SK-N-SH treated with all-trans-retinoic acid at 6 μM for 48 hours (cell line): ENCODE measurements around the gene PACSIN2.

Experiments
- ATAC-seq: fragments of 200-7000 bp; cut with Tn5 transposase; 3 replicates; pipeline ENCODE4 v1.9.1; 2020; ENCODE audit warnings: mild to moderate bottlenecking, moderate library complexity
- ARNTL ChIP-seq: fragments of 450-650 bp; formaldehyde crosslinking; IDR thresholded peaks from 2 replicates; pipeline ENCODE4 v1.5.0; 2020; ENCODE audit warnings: low read depth, mild to moderate bottlenecking, moderate library complexity, borderline replicate concordance
- BACH2 ChIP-seq: fragments of 250-450 bp; sonication (Bioruptor Pico); IDR thresholded peaks from 2 replicates; pipeline ENCODE4 v1.9.0; 2021; ENCODE audit warnings: mild to moderate bottlenecking, borderline replicate concordance
- CREB5 ChIP-seq: fragments of 250-450 bp; sonication (Bioruptor Pico); IDR thresholded peaks from 2 replicates; pipeline ENCODE4 v1.5.1; 2020; ENCODE audit warnings: low read depth, mild to moderate bottlenecking, moderate library complexity
- CSDC2 ChIP-seq: fragments of 250-450 bp; sonication (Bioruptor Pico); IDR thresholded peaks from 2 replicates; pipeline ENCODE4 v1.5.0; 2020; ENCODE audit warnings: mild to moderate bottlenecking, moderate library complexity
- CSRNP3 ChIP-seq: fragments of 250-450 bp; sonication (Bioruptor Pico); IDR thresholded peaks from 2 replicates; pipeline ENCODE4 v1.5.1; 2021; ENCODE audit warnings: mild to moderate bottlenecking, moderate library complexity
- ESRRG ChIP-seq: fragments of 250-450 bp; sonication (Bioruptor Pico); IDR thresholded peaks from 2 replicates; pipeline ENCODE4 v1.6.1; 2021; ENCODE audit warnings: mild to moderate bottlenecking
- GLIS3 ChIP-seq: fragments of 250-450 bp; sonication (Bioruptor Pico); IDR thresholded peaks from 2 replicates; pipeline ENCODE4 v1.5.0; 2020; ENCODE audit warnings: mild to moderate bottlenecking, moderate library complexity
- ISL1 ChIP-seq: fragments of 250-450 bp; sonication (Bioruptor Pico); IDR thresholded peaks from 2 replicates; pipeline ENCODE4 v2.1.2; 2022; ENCODE audit warnings: mild to moderate bottlenecking, moderate library complexity
- OSR1 ChIP-seq: fragments of 250-450 bp; sonication (Bioruptor Pico); IDR thresholded peaks from 2 replicates; pipeline ENCODE4 v1.8.0; 2022; ENCODE audit warnings: moderate library complexity, mild to moderate bottlenecking, inconsistent platforms
- PATZ1 ChIP-seq: fragments of 250-450 bp; sonication (Bioruptor Pico); IDR thresholded peaks from 2 replicates; pipeline ENCODE4 v1.8.0; 2020; ENCODE audit warnings: mild to moderate bottlenecking, moderate library complexity, borderline replicate concordance
- PPARA ChIP-seq: fragments of 250-450 bp; sonication (Bioruptor Pico); IDR thresholded peaks from 2 replicates; pipeline ENCODE4 v1.5.0; 2020; ENCODE audit warnings: mild to moderate bottlenecking, borderline replicate concordance
- RARB ChIP-seq: fragments of 250-450 bp; sonication (Bioruptor Pico); IDR thresholded peaks from 2 replicates; pipeline ENCODE4 v1.8.0; 2021; ENCODE audit warnings: mild to moderate bottlenecking, moderate library complexity
- SNAI2 ChIP-seq: fragments of 250-450 bp; sonication (Bioruptor Pico); IDR thresholded peaks from 2 replicates; pipeline ENCODE4 v1.5.0; 2020; ENCODE audit warnings: mild to moderate bottlenecking, moderate library complexity
- TCF4 ChIP-seq: fragments of 250-450 bp; sonication (Bioruptor Pico); IDR thresholded peaks from 2 replicates; pipeline ENCODE4 v1.8.0; 2021; ENCODE audit warnings: mild to moderate bottlenecking, moderate library complexity, borderline replicate concordance
- TOX ChIP-seq: fragments of 250-450 bp; sonication (Bioruptor Pico); IDR thresholded peaks from 2 replicates; pipeline ENCODE4 v1.8.0; 2021; ENCODE audit warnings: mild to moderate bottlenecking, moderate library complexity, borderline replicate concordance
- ZC3H10 ChIP-seq: fragments of 250-450 bp; sonication (Bioruptor Pico); IDR thresholded peaks from 2 replicates; pipeline ENCODE4 v1.5.1; 2021; ENCODE audit warnings: mild to moderate bottlenecking, moderate library complexity
- ZFP3 ChIP-seq: fragments of 250-450 bp; sonication (Bioruptor Pico); IDR thresholded peaks from 2 replicates; pipeline ENCODE4 v1.5.0; 2020; ENCODE audit warnings: mild to moderate bottlenecking, moderate library complexity
- ZFP30 ChIP-seq: fragments of 450-650 bp; formaldehyde crosslinking; IDR thresholded peaks from 2 replicates; pipeline ENCODE4 v1.5.0; 2022; ENCODE audit warnings: mild to moderate bottlenecking, moderate library complexity
- ZNF565 ChIP-seq: fragments of 450-650 bp; formaldehyde crosslinking; conservative IDR thresholded peaks from 2 replicates; pipeline ENCODE4 v1.5.0; 2020; ENCODE audit warnings: low read depth, mild to moderate bottlenecking, moderate library complexity
- ZNF70 ChIP-seq: fragments of 450-650 bp; formaldehyde crosslinking; IDR thresholded peaks from 2 replicates; pipeline ENCODE4 v1.5.0; 2020; ENCODE audit warnings: mild to moderate bottlenecking, moderate library complexity
- ZNF8 ChIP-seq: fragments of 450-650 bp; formaldehyde crosslinking; IDR thresholded peaks from 2 replicates; pipeline ENCODE4 v1.5.0; 2020; ENCODE audit warnings: mild to moderate bottlenecking, moderate library complexity
- TF ChIP-seq, protein P1 (sequence below): fragments of 250-450 bp; sonication (Bioruptor Pico); IDR thresholded peaks from 2 replicates; pipeline ENCODE4 v1.8.0; 2021; ENCODE audit warnings: low read depth, mild to moderate bottlenecking, moderate library complexity, borderline replicate concordance

Gene PACSIN2

GRCh38 chr22:42929838-42930155 lies 85.2 kb downstream of the PACSIN2 start:
- TF ChIP-seq ISL1 (no peak), OSR1 (no peak), TOX (no peak), RARB (CRISPR knock-in tag) (no peak), CSRNP3 (CRISPR knock-in tag) (no peak), ZNF8 (no peak), PATZ1 (CRISPR knock-in tag) (no peak), ZNF70 (no peak), SNAI2 (CRISPR knock-in tag) (no peak), PPARA (CRISPR knock-in tag) (no peak), ZC3H10 (CRISPR knock-in tag) (no peak), CREB5 (CRISPR knock-in tag) (no peak)
- no peak for ATAC-seq

- no peak for ATAC-seq
- TF ChIP-seq BACH2 (no peak), RARB (CRISPR knock-in tag) (no peak), ESRRG (CRISPR knock-in tag) (no peak), SNAI2 (CRISPR knock-in tag) (no peak), CREB5 (CRISPR knock-in tag) (no peak), TOX (no peak), ZNF8 (no peak), ARNTL (CRISPR knock-in tag) (no peak), GLIS3 (CRISPR knock-in tag) (no peak), PPARA (CRISPR knock-in tag) (no peak), CSDC2 (CRISPR knock-in tag) (no peak), ISL1 (no peak), ZFP30 (CRISPR knock-in tag) (no peak), ZFP3 (CRISPR knock-in tag) (no peak), ZNF70 (no peak), ZNF565 (CRISPR knock-in tag) (no peak), CSRNP3 (CRISPR knock-in tag) (no peak), TCF4 (CRISPR knock-in tag) (no peak)
- TF ChIP-seq, protein P1, sequence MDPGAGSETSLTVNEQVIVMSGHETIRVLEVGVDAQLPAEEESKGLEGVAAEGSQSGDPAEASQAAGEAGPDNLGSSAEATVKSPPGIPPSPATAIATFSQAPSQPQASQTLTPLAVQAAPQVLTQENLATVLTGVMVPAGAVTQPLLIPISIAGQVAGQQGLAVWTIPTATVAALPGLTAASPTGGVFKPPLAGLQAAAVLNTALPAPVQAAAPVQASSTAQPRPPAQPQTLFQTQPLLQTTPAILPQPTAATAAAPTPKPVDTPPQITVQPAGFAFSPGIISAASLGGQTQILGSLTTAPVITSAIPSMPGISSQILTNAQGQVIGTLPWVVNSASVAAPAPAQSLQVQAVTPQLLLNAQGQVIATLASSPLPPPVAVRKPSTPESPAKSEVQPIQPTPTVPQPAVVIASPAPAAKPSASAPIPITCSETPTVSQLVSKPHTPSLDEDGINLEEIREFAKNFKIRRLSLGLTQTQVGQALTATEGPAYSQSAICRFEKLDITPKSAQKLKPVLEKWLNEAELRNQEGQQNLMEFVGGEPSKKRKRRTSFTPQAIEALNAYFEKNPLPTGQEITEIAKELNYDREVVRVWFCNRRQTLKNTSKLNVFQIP (CRISPR knock-in tag), result no peak
Measured at GRCh38 chr22:42928969-42929837, 85.7 kb downstream of the PACSIN2 start.
